D341Med (cell line): ENCODE data around the gene KCNQ4.

ENCODE experiments used
- DNase-seq: peaks from one replicate; pipeline ENCODE4 v3.0.0; 2012; ENCODE audit warnings: low spot score

The KCNQ4 gene

GRCh38 chr1:40795811-40796586, 12.4 kb downstream of the KCNQ4 start:
- no peak for DNase-seq

GRCh38 chr1:40796939-40797667, 13.5 kb downstream of the KCNQ4 start:
- DNase-seq, result no peak

DNA sequence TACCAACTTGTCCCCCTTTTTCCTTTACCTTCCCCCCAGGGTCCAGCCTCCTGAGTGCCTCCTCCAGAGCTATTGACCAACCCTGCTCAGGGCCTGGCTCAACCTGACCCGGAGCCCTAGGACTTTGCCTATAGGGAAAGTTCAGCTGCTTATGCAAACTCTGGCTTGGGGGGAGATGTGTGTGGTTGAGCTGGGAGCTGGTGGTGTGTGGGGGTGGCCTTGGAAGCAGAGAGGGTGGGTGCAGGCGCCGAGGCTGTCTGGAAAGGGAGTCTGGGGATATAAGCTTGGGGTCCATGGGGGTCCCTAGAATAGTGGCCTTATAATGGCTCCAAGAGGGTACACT, 14.1 kb downstream of the KCNQ4 start:
- no peak for DNase-seq

DNA sequence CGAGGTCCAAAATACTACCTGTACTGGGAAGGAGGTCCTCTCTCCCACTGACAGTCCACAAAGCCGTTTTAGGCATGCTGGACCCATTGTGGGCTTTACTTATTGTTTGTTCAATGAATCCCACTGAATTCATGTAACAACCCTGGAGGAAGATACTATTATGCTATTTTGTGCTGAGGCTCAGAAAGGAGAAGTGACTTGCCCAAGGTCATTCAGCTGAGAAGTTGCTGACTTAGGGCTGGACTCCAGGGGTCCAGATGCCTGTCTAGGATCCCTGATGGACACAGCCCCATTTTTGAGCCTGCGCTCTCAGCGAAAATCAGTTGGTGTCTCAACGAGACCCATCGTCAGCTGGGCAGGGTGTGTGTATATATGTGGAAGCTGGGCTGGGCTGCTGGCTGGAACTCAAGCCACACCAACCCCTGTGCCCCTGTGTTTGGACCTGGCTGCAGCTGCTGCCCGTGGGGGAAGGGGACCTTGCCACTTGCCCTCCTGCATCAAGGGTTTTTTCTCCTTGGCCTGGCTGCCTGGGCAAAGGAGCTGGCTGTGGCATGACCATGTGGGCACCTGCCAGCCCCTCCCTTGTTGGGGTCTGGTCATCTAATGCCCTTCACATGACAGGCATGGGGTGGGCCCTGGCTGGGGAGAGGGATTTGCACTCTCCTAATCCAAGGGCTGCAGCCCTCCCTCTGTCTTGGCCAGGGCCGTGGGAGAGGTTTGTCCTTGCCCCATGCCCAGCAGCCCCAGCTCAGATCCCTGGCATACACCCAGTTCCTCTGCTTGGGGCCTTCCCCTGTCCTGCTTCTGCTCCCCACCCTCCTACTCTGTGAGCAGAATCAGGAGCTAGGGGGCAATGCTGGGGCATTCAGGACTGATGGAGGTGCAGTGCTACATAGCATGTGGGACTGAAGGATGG, 15.0 kb downstream of the KCNQ4 start:
- no peak for DNase-seq

GRCh38 chr1:40799351-40799867, 15.8 kb downstream of the KCNQ4 start:
- no peak for DNase-seq

DNA sequence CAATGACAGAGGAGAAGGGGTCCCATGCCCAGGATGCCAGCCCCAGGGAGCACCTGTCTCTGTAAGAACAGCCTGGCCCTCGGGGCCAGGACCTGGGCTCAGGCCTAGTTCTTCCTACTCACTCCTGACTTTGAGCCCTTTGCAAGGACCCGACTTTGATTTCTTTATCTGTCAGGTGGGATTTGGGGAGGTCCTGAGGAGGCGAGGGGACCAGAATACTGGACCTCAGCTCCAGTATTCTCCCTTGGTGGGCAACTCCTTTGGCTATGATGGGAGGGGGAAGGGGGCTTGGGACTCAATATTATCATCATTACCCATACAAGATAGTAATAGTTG, 18.1 kb downstream of the KCNQ4 start:
- no peak for DNase-seq

DNA sequence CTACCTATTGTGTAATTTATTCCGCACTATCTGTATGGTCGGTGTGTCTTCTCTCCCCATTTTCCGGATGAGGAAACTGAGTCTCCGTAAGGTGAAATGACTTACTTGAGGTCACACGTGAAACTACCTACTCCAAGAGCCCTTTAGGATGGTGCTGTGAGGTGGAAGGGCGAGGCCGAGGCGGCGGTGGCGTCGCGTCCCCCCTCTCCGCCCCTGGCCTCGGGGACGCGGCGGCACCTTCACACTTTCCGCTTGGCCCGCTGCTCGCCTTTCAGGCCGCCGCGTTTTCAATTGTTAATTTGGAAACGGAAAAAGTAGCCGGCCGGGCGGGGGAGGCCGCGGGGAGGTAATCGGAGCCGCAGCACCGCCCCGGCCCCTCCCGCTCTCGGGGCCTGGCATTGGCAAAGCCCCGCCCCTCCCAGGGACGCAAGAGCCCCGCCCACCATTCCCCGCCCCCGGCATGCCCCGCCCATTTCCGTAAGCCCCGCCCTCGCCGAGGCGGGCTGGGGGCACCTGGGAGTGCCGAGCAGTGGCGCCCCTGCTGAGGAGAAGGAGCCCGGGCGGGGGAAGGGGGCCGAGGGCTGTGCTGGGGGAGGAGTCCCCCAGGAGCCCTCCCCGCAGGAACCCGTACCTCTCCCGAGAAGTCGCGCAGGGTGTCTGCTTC, 18.6 kb downstream of the KCNQ4 start:
- peak; percentile 48 for DNase-seq

- DNase-seq, result no peak
Measured at GRCh38 chr1:40802742-40803113, 19.1 kb downstream of the KCNQ4 start.

- DNase-seq, result no peak
Measured at GRCh38 chr1:40803447-40803846, 19.9 kb downstream of the KCNQ4 start.

DNA sequence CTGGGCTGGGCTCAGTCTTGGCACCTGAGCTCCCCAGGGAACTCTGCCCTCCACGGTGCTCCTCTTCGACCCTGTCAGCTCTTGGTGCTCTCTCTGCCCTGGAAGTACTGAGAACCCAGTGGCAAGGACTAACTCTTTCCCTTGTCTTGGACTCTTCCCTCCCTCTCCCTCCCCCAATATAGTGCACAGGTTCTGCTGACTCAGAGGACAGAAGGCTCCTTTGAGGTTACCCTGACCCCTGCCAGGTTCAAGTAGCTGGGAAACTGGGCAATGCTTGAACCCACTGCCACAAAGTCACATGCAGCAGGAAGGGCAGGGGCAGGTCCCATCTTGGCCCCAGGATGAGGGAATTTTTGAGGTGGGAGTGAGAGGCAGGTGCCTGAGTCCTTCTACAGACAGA, 20.3 kb downstream of the KCNQ4 start:
- no peak for DNase-seq

DNA sequence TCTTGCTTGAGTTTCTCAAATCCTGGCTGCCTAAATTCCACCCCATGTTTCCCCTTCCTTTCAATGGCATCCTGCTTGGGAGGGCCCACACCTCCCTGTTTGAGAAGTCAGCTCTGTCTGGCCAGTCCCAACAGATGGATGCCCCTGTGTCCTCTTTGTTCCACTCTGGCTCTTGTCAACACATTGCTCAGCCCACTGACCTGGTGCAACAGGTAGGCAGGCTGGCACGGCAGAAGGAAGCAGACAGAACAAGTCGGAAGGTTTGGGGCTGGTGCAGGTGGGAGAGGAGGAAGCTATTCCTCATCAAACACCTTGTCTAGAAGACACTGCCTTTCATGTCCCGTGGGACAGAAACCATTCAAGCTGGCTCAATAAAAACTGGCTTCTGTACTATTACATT, 22.7 kb downstream of the KCNQ4 start:
- DNase-seq, result no peak

DNA sequence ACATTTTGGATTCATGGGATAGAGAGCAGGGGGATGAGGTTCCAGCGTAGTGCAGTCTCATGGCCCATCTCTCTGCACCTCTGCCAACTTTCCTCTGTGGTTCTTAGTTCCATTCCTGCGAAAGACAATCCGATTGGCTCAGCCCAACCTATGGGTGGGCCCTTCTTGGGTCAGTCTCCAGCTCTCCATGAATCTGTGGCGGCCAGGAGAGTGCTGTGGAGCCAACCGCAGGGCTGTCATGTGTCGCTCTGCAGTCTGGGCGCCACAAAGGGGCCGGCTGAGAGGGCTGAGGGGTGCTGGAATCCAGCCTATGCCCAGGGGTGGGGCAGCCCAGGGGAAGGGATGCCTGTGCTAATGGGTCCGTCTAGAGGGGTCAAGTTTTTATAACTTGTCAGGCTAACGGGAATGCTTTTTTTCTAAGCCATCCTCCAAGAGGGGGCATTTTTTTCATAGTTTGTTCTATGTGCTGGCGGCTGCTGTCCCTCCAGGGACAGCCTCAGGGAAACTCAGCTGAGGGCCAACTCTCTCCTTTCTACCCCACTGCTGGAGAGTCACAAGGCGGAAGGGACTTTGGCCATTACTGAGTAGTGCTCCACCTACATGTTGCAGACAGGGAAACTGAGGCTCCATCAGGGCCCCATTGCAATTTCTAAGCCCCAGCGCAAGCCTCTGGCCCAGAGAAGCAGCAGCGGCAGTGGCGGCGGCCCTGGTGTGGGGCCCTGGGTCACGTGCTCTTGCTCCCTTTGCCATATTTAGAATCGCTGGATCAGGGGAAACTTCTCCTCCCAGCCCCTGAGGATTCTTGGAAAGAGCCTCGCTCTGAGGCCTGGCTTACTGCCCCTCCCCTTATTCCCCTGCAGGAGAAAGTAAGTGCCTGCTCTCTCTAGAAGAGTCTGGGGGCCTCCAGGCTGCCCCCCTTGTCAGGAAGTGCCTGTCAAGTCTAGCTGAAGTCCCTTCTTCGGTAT, 23.4 kb downstream of the KCNQ4 start:
- DNase-seq, result no peak

- no peak for DNase-seq
Measured at GRCh38 chr1:40808002-40808401, 24.4 kb downstream of the KCNQ4 start.

DNA sequence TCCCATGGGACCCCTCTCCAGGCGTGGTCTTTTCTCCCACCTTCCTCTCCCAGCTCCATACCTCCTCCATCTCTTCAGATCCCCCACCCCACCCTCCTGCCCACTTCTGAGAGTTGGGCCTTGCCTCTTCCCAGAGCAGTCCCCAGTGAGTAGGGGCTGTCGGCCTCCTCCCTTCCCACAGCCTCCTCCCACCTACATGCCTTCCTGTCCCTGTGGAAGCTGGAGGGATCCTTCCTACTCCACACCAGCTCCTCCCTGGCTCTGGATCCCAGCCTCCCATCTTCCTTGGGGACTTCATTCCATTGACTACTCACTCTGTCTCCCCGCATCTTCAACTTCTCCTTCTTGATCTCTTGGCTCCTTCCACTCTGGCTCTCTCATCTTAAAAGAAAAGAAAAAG, 24.9 kb downstream of the KCNQ4 start:
- no peak for DNase-seq

- no peak for DNase-seq
Measured at GRCh38 chr1:40808909-40809308, 25.3 kb downstream of the KCNQ4 start.

DNA sequence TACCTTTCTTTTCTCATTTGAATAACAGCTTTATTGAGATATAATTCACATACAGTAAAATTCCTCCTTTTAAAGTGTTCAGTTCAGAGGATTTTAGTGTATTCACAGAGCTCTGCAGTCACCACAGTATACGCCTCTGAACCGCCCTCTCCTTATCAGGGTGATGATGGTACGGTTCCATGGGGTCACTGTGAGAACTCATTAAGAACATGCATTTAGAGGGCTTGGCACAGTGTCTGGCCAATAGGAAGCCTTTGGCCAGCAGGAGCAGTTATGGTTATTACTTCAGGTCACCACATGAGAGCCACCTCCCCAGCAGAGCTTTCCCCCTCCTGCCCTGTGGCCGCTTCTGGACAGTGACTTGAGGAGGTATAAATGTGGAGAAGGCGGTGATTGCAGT, 27.3 kb downstream of the KCNQ4 start:
- no peak for DNase-seq

DNA sequence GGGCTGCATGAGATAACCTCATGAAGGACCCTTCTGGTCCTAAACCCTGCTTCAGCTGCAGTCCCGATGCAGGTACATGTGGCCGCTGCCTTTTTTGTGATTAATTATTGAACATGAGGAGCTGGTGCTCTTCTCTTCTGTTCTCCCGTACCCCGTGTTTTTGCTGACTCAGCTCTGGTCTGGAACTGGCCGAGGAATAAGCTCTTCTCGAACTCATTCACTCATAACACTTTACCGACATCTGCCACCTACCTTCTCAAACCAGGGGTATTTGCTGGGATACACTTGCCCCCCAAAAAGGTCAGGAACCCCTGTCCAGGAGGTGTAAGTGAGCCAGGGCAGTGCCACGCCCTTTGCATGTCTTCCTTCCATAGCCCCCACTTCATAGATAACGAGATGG, 31.8 kb downstream of the KCNQ4 start:
- no peak for DNase-seq

GRCh38 chr1:40817791-40818263, 34.2 kb downstream of the KCNQ4 start:
- no peak for DNase-seq

GRCh38 chr1:40818264-40818961, 34.8 kb downstream of the KCNQ4 start:
- no peak for DNase-seq

- no peak for DNase-seq
Measured at GRCh38 chr1:40819101-40819500, 35.5 kb downstream of the KCNQ4 start.
